GM23338 (cell line): ENCODE results near the gene PSPC1.

Experiments
- CREB1 ChIP-seq: fragments of 250-450 bp; sonication (Bioruptor Pico); IDR thresholded peaks from 2 replicates; pipeline ENCODE4 v1.5.0; 2020; ENCODE audit warnings: low read depth, mild to moderate bottlenecking, moderate library complexity
- CTCF ChIP-seq, 2 experiments: fragments of 200-600 bp in 1 of 2; sonication (generic) in 1 of 2; conservative IDR thresholded peaks; 2 replicates each; pipeline versions ENCODE4 v1.5.1 to v1.6.1; 2016 to 2017; ENCODE audit warnings: antibody characterized with exemption in 2 of 2, low read depth in 2 of 2, mild to moderate bottlenecking in 2 of 2, moderate library complexity in 1 of 2
- ETS1 ChIP-seq: IDR thresholded peaks from 2 replicates; pipeline ENCODE4 v1.6.1; 2016; ENCODE audit warnings: antibody characterized with exemption
- EZH2 ChIP-seq: fragments of 200-600 bp; sonication (generic); IDR thresholded peaks from one replicate; pipeline ENCODE4 v1.8.0; 2017; ENCODE audit warnings: antibody characterized with exemption, mild to moderate bottlenecking, low read depth; ENCODE audit not compliant: unreplicated experiment
- EZH2phosphoT487 ChIP-seq: fragments of 200-600 bp; sonication (generic); IDR thresholded peaks from one replicate; pipeline ENCODE4 v1.8.1; 2018; ENCODE audit warnings: antibody characterized with exemption; ENCODE audit not compliant: unreplicated experiment
- JUNB ChIP-seq: IDR thresholded peaks from one replicate; pipeline ENCODE4 v1.6.1; 2016; ENCODE audit warnings: antibody characterized with exemption; ENCODE audit not compliant: unreplicated experiment
- POLR2AphosphoS5 ChIP-seq: IDR thresholded peaks from 2 replicates; pipeline ENCODE4 v1.6.1; 2016; ENCODE audit warnings: antibody characterized with exemption, low read depth
- REST ChIP-seq: IDR thresholded peaks from one replicate; pipeline ENCODE4 v1.6.1; 2018; ENCODE audit warnings: antibody characterized with exemption; ENCODE audit not compliant: unreplicated experiment
- ZNF114 ChIP-seq: fragments of 250-450 bp; sonication (Bioruptor Pico); IDR thresholded peaks from 2 replicates; pipeline ENCODE4 v1.5.0; 2020; ENCODE audit warnings: mild to moderate bottlenecking, moderate library complexity

GRCh38 chr13:19769854-19770253, 12.9 kb downstream of the PSPC1 start:
- TF ChIP-seq ETS1 (no peak), POLR2AphosphoS5 (no peak), CTCF (conservative IDR thresholded peaks at IDR 0.05; ENCODE audit: low read depth in 2 of 2) (no peak), JUNB (no peak), EZH2phosphoT487 (no peak), CREB1 (CRISPR knock-in tag) (no peak), EZH2 (no peak), REST (no peak), ZNF114 (CRISPR knock-in tag) (no peak)
